Left ventricle myocardium inferior (tissue), 1 donor: ENCODE results near the gene HERC6. TPM values are rescaled to one million over a fixed set of nuclear protein-coding genes. Genes with fewer than 3 reads are reported as not detected.
"Not testable (repeated sequence)": the region's sequence is repeated elsewhere in the genome, so short reads cannot be mapped to it uniquely, and the experiment has no call there.

ENCODE experiments used
- DNase-seq: peaks from one replicate; pipeline ENCODE4 v3.0.0-alpha.2; 2020
- H3K27ac ChIP-seq: fragments of 200-600 bp; replicated peaks from 2 replicates; pipeline ENCODE4 v1.8.0; 2021
- H3K27me3 ChIP-seq: fragments of 200-600 bp; 2 replicates; pipeline ENCODE4 v1.8.0; 2021; ENCODE audit warnings: low read depth
- H3K36me3 ChIP-seq: fragments of 200-600 bp; 2 replicates; pipeline ENCODE4 v1.8.0; 2021
- H3K4me1 ChIP-seq: fragments of 200-600 bp; 2 replicates; pipeline ENCODE4 v1.8.0; 2021
- H3K4me3 ChIP-seq: fragments of 200-600 bp; 2 replicates; pipeline ENCODE4 v1.8.0; 2021; ENCODE audit warnings: mild to moderate bottlenecking, moderate library complexity
- H3K9me3 ChIP-seq: fragments of 200-600 bp; replicated peaks from 2 replicates; pipeline ENCODE4 v1.8.0; 2021
- intact Hi-C: fragments of 100-400 bp; cut with micrococcal nuclease; formaldehyde crosslinking; loops from one replicate; pipeline ENCODE4 v1.11.0; 2022
- long read RNA-seq: library from polyadenylated mRNA; unstranded; transcript quantifications from one replicate; pipeline ENCODE4 v2.0.0, GENCODE V29; 2021
- total RNA-seq: library from RNA; stranded (reverse); fragmentation: NEBNext Ultra II Directional; extraction: Animal tissue kit (Norgen Biotek cat#: 25700); gene quantifications from one replicate; pipeline ENCODE4 v1.2.1, GENCODE V29; 2021
- TF ChIP-seq, protein P1 (sequence below): fragments of 200-600 bp; IDR thresholded peaks from 2 replicates; pipeline ENCODE4 v1.8.0; 2021; ENCODE audit warnings: antibody characterized with exemption, mild to moderate bottlenecking, borderline replicate concordance
- donor health status: DM: no; HTN: yes; CAD: no; lungs with severe emphysema.

Gene HERC6
- total RNA-seq = 9.3 TPM
- long read RNA-seq, transcript HERC6-201 (23 exons, 3,779 nt) = major isoform, 18 of 25 reads
- long read RNA-seq, partial matches to known transcripts = 2 of 25 reads
- long read RNA-seq, other reads (novel, unspliced or antisense) = 5 of 25 reads

DNA sequence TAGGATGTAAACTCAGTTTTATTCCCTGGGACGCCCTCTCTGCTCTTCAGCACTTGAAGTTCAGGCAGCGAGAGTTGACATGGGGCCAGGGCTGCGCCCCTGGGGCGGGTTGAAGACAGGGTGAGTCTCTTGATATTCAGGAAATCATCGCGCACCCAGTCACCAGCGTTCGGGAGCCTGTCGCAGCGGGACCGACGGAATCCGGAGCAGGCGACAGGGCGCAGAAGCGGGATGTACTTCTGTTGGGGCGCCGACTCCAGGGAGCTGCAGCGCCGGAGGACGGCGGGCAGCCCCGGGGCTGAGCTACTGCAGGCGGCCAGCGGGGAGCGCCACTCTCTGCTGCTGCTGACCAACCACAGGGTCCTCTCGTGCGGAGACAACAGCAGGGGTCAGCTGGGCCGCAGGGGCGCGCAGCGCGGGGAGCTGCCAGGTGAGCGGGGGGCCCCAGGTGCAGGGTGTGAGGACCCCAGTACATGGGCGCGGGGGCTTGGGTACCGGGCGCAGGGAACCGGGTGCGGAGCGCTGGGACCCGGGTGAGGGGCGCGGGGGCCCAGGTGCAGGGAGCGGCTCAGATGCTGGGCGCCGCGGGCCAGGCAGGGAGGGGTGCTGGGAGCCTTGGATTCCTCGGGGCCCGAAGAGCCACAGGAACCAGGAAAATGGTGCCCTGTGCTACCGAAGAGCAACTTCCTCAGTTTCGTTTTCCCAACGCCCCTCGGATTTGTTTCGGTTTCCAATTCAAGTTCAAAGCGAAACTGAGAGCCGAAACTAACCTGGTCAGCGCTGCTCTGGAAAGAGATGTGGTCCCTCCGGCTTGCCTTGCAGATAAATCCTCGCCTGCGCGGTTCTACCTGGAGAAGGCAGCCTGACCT, at the start of gene HERC6:
Gene HERC6, plus strand, starts transcription at position 162 of the 869 bp plus-strand sequence. Its CDS starts 70 bp downstream, at position 232.
- Histone ChIP-seq H3K4me1 (peaks cover 10% of the 10 kb centered on the region), H3K4me3 (peak within 1 kb of the TSS; percentile 98), H3K36me3 (no peaks in the 10 kb centered on the region), H3K27ac (peak within 1 kb of the TSS; percentile 98), H3K27me3 (no peaks in the 10 kb centered on the region), H3K9me3 (no peaks in the 10 kb centered on the region)
- intact Hi-C loops = loop anchor here (10.0 kb wide), 1 partner anchor 104 kb away; no protein-coding TSS in a partner anchor
- peak; percentile 71 for DNase-seq
- TF ChIP-seq, protein P1, sequence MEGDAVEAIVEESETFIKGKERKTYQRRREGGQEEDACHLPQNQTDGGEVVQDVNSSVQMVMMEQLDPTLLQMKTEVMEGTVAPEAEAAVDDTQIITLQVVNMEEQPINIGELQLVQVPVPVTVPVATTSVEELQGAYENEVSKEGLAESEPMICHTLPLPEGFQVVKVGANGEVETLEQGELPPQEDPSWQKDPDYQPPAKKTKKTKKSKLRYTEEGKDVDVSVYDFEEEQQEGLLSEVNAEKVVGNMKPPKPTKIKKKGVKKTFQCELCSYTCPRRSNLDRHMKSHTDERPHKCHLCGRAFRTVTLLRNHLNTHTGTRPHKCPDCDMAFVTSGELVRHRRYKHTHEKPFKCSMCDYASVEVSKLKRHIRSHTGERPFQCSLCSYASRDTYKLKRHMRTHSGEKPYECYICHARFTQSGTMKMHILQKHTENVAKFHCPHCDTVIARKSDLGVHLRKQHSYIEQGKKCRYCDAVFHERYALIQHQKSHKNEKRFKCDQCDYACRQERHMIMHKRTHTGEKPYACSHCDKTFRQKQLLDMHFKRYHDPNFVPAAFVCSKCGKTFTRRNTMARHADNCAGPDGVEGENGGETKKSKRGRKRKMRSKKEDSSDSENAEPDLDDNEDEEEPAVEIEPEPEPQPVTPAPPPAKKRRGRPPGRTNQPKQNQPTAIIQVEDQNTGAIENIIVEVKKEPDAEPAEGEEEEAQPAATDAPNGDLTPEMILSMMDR = peak; percentile 88

DNA sequence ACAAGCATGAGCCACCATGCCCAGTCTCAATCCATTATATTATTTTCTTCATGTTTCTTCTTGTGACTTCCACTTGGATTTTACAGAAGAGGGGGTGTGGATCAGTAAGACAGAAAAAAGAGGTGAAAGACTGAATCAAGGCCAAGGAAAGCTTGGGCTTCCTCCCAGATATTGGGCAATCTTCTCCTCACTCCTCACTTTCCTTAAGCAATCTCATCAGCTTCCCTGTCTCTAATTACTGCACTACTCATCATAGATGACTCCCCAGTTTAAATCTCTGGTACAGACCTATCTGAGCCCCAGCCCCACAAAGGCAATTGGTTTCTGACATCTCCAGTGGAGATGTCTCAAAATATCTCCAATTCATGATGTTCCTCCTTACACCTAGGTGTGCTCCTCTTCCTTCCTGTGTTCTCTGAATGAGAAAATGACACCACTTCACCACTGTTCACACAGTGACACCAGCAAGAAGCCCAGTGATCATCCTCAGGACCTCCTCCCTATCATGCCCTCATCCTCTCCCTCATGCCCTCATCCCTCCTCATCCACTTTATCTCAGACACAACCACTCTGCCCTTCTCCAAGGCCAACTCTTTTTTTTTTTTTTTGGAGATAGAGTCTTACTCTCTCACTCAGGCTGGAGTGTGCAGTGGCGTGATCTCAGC, 44.8 kb upstream of the HERC6 start:
- no peaks in the 10 kb centered on the region for H3K9me3 ChIP-seq
- H3K4me1 ChIP-seq = peaks cover 6% of the 10 kb centered on the region
- H3K27me3 ChIP-seq = no peaks in the 10 kb centered on the region
- DNase-seq = no peak
- no peak overlapping the region for H3K27ac ChIP-seq
- intact Hi-C loops = no loop called here
- no peak overlapping the region for H3K4me3 ChIP-seq
- TF ChIP-seq, protein P1 = no peak
- no peaks in the 10 kb centered on the region for H3K36me3 ChIP-seq

DNA sequence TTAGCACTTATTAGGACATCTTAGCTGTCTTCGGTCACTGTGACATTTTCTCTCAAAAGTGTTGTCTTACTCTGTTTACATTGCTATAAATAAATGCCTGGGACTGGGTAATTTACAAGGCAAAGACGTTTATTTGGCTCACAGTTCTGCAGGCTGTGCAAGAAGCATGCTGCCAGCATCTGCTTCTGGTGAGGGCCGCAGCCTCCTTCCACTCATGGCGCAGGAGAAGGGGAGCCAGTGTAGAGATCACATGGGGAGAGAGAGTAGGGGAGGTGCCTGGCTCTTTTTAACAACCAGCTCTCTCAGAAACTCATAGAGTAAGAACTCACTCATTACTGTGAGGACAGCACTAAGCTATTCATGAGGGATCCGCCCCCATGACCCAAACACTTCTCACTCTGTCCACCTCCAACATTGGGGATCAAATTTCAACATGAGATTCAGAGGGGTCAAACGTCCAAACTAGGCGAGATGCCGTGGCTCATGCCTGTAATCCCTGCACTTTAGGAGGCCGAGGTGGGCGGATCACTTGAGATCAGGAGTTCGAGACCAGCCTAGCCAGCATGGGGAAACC, 43.5 kb upstream of the HERC6 start:
- Histone ChIP-seq H3K27me3 (no peaks in the 10 kb centered on the region), H3K9me3 (no peaks in the 10 kb centered on the region), H3K27ac (peak overlapping the region; percentile 9), H3K4me3 (no peak overlapping the region), H3K36me3 (no peaks in the 10 kb centered on the region), H3K4me1 (peaks cover 8% of the 10 kb centered on the region)
- intact Hi-C loops = no loop called here
- TF ChIP-seq, protein P1 = no peak
- DNase-seq = no peak

DNA sequence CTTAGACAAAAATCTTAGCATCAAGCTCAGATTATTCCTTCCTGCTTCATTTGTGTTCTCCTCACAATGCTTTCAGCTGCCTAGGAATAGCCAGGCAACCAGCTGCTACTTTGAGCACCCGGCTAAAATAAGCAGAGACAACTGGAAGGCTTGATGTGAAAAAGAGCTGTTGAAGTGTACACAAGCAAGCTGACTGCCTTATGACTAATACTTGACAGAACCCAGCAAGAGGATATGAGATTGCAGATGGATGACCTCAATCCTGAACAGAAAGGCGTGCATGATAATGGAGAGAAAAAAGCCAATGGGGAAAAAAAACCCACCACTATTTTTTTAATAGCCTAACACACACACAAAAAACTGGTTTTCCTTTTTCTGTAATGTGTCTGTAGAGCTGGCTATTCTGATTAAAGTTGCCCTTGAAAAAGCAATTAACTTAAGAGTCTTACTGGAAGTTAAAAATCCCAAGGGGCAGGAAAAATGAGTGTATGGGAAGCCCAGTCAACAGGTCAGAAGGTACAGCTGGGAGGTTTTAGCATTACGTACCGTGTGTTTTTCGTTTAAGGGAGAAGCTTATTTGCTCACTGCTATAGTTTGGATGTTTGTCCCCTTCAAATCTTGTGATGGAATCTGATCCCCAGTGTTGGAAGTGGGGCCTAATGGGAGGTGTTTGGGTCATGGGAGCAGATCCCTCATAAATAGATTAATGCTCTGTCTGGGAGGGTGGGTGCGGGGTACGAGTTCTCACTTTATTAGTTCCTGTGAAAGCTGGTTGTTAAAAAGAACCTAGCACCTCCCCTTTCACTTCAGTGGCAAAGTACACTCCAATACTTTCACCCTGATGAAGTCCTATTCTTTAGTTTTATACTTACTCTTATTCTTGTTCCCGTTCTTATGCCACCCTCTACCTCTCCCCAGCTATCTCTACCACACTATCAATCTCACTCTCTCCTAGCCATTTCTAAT, 37.1 kb upstream of the HERC6 start:
- Histone ChIP-seq H3K9me3 (no peaks in the 10 kb centered on the region), H3K36me3 (no peaks in the 10 kb centered on the region), H3K4me3 (no peak overlapping the region), H3K4me1 (peaks cover 27% of the 10 kb centered on the region), H3K27ac (peak overlapping the region; percentile 91), H3K27me3 (no peaks in the 10 kb centered on the region)
- intact Hi-C loops = no loop called here
- TF ChIP-seq, protein P1 = no peak
- no peak for DNase-seq

DNA sequence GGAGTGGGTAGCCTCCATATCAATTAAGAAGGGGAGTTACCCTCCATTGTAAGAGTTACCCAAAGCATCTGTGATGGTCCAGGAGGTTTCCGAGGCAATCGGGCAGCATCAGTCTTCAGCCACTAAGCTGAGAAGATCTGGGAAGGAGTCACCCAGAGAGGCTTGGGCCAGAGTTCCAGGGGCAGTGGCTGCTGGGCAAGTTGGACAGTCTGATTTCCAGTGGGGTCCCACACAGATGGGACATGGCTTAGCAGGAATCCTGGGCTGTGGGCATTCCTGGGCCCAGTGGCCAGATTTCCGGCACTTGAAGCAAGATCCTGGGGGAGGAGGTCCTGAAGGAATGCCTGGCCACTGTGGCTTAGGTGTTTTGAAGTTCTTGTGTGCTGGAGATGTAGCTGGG, 31.8 kb upstream of the HERC6 start:
- DNase-seq, H3K9me3 ChIP-seq, H3K4me3 ChIP-seq, intact Hi-C loops, H3K27ac ChIP-seq, H3K36me3 ChIP-seq, H3K27me3 ChIP-seq: not testable (repeated sequence)
- peaks cover 13% of the 10 kb centered on the region for H3K4me1 ChIP-seq

DNA sequence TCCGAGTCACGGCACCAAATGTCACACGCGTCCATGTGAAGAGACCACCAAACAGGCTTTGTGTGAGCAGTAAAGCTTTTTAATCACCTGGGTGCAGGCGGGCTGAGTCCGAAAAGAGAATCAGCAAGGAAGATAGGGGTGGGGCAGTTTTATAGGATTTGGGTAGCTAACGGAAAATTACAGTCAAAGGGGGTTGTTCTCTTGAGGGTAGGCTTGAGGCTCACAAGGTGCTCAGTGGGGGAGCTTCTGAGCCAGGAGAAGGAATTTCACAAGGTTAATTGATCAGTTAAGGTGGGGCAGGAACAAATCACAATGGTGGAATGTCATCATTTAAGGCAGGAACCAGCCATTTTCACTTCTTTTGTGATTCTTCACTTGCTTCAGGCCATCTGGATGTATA, 29.9 kb upstream of the HERC6 start:
- H3K4me1 ChIP-seq = peaks cover 16% of the 10 kb centered on the region
- H3K27ac ChIP-seq, H3K27me3 ChIP-seq, DNase-seq, intact Hi-C loops, H3K36me3 ChIP-seq, H3K9me3 ChIP-seq, H3K4me3 ChIP-seq: not testable (repeated sequence)
